GM21576 (cell line): ENCODE measurements around the gene SCRN1.

Source experiments
- ATAC-seq: cut with Tn5 transposase; IDR thresholded peaks from one replicate; pipeline ENCODE4 v1.9.1; 2021; ENCODE audit warnings: mild to moderate bottlenecking, moderate library complexity; ENCODE audit not compliant: unreplicated experiment

Gene SCRN1

DNA sequence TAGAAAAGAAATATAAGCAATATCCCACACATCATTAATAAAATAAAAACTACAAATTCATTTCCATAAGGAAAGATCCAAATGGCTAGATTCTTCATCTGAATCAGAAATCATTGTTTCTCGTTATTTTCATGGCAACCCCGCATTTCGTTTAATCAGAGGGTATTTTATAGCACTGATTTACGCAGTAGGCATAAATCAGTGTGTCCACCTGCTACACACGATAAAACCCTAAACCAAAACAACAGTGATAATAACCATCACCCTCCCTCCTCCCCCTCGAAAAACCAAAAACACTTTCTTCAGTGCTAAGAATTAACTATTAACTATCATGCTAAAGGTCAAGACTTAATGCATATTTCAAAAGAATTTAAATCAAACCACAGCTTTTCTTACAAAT lies 20.4 kb upstream of the SCRN1 start:
- ATAC-seq = no peak

DNA sequence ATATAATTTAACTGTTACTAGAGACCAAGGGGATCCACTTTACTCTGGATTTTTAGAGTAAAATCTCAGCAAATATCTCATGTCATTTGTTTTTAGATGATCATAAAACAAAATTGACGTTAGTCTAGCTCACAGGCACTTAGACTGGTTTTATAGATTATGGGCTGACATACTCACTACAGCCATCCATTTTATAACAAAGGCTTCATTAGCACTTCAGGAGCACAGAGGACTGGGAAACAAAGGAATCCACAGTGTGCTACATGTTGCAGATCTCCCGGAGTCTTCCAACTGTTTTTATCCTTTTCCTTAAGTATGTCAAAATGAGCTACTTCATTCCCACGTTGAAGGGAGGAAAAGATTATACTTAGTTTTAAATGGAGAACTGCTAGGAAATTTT lies 15.9 kb upstream of the SCRN1 start:
- ATAC-seq = no peak

DNA sequence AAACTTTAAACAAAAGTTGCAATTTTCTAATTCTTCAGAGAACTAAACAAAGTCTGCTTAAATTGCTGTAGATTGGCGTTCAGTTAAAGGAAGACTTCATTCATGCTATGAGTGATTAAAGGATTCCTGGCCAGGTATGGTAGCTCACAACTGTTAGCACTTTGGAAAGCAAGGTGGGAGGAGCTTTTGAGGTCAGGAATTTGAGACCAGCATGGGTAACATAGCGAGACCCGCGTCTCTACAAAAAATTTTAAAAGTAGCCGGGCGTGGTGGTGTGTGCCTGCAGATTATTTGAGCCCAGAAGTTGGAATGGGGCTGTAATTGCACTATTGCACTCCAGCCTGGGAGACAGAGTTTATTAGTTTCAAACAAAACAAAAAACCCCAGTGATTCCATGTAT lies 13.5 kb upstream of the SCRN1 start:
- no peak for ATAC-seq

DNA sequence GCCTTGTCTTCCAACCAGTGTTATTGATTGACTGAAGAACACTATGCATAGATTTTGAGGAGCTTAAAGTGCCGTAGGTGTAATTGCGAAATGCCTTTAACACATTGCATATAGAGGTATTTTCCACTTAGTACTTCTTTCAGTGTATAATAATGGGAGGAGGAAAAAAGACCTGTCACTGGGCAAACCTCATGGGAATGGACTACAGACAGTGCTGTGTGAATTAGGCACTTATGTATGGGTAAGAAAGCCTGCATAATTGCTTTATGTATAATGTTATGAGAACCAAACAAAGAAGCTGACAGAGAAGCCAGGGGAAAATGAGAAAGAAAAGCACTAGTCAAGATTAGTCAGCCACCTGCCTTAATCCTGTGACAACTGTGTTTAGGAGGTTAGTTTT lies 12.4 kb upstream of the SCRN1 start:
- no peak for ATAC-seq

DNA sequence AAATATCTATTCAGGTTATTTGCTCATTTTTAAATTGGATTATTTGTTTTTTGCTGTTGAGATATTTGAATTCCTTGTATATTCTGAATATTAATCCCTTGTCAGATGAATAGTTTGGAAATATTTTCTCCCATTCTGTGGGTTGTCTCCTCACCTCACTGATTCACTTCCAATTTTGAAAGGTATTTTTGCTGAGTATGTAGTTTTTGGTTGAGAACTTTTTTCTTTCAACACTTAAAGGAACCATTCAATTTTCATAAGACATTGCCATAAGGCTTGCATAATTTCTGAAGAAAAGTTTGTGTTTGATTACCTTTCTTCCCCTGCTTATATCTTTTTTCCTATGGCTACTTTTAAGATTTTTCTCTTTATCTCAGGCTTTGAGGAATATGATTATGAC lies 8.9 kb upstream of the SCRN1 start:
- ATAC-seq = no peak

DNA sequence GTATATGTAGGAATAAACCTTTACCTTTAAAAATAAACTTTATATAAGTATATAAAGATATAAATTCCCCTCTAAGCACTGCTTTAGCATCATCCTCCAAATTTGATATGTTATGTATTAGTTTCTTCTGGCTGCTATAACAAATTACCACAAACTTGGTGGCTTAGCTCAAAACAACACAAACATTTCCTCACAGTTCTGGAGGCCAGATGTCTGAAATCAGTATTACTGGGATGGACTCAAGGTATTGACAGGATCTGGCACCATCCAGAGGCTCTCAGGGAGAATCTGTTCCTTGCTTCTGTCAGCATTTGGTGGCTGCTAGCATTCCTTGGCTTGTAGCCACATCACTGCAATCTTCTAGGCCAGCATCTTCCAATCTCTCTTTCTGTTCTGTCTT lies 6.7 kb upstream of the SCRN1 start:
- no peak for ATAC-seq

DNA sequence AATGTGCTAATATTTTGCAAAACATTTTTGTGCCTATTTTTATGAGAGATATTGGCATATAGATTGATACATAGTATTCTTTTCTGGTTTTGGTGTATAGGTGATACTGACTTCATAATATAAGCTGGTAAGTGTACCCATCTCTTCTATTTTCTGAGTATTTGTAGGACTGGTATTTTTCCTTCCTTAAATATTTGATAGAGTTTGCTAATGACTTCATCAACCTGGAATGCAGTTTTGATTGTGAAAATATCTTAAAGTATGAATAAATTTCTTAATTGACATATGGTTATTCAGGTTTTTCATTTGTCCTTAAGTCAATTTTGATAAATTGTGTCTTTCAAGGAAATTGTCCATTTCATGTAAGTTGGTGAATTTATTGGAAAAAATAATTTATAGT lies 6.1 kb upstream of the SCRN1 start:
- ATAC-seq = no peak

DNA sequence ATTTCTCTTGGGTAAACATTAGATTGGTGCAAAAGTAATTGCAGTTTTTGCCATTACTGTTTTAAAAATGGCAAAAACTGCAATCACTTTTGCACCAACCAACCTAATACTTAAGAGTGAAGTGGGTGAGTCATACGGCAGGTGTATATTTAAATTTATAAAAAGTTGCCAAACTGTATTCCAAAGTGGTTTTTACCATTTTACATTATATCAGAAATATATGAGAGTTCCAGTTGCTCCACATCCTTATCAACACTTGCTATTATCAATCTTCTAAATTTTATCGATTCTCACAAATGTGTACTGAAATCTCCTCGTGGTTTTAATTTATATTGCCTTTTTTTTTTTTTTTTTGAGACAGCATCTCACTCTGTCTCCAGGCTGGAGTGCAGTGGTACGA lies 3.5 kb upstream of the SCRN1 start:
- ATAC-seq = no peak

DNA sequence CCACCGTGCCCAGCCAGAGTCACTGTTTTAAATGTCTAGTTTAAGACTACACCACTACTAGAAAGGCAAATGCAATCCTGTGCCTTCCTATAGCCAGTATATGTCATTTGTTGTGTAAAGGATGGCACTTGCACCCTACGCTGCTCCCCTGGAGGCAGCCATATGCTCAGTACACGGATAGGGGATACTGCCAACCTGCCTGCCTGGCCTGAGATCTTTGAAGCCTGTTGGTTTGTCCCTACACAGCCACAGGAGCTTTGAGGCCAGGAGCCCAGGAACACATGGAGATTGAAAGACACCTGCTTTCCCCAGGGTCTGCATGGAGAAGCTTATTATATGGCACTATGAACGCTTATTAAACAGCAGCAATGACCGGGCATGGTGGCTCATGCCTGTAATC lies 2.3 kb upstream of the SCRN1 start:
- ATAC-seq = no peak

DNA sequence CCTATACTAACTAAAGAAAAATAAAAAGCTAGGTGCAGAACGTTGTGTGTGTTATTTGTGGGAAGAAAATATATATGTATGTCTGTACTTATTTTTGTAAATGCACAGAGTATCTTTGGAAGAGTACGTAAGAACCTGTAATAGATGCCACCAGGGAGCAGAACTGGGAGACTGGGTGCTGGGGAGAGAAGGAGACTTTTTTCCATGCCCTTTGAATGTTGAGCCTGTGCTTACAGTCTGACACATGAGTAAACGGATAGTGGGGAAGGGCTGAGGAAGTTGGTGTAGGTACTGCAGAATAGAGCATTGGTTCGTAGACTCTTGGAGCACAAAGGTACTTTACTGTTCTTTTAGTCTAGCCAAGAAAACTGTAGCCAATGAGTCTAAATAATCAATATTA lies 1.3 kb upstream of the SCRN1 start:
- no peak for ATAC-seq

DNA sequence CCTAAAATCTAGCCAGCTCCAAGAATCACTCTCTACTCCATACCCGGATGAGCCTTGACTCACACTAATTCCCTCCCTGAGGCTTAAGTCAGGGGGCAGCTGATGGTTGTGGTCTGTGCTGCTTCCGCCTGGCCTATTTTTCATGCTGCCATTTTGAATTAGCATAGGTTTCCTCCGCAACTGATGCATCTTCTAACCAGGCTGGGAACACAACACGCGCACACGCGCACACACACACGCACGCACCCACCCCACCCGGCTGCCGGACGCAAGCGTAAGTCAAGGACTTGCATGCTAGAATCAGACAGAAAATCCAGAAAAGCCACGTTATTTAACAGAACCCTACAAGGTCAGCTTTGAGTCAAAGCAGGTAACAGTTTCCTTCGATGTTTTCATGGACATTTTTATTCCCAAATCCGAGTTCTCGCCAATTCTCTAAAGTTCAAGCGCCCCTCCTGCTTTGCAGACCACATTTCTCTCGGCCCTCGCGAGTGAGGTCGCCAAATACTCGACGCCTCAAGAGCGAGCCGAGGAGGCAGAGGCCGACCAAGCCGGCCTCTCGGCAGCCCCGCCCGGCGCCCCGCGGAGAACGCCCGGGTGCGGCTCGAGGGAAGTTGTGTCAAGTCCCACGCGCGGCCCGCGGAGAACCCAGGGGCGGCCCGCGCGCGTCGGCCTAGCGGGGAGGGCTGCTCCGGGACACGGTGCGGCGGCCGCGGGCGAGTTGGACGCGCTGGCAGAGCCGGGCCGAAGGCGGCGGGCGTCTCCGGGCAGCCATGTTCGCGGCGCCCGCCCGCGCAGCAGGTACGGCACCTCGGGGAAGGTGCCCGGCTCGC lies 961 bp downstream of the SCRN1 start:
- peak; percentile 34 for ATAC-seq

DNA sequence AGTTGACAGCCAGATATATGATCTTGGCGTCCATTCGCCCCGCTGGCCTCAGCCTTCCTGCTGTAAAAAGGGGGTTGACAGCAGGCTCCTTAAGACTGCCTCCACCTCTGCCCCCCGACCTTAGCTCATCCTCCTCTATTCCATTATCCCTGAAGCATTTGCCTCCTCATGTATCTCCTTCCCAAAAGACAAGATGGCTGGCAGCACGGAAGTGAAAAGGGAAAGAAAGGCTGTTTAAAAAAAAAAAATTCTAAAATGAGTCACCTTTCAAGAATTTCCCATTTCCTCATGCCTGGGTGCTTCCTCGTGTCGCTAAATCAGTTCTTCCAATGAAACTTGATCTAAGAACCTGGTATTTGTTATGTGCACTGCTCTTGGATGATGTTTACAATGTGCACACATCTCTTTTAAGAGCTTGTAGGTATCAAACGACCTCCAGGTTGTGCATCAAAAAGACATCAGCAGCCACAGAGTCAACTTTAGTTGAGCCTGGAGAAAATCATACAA lies 1.7 kb downstream of the SCRN1 start:
- ATAC-seq = no peak

DNA sequence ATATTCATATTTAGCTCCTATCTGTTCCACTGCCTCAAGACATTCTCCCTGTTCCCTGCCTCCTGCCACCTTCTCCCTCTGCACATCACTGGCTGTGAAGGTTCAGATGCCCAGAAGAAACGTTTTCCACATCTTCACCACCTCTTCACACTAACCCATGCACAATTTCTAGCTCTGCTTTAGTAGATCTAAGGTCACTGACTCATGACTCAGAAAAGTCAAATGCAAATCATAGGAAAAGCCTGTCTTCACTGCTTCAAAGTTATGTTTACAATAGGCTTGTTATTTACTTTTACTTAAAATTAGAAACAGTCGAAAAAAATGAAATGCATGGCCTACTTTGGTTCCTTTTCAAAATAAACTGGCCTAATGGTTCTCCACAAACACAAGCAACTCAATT lies 2.5 kb downstream of the SCRN1 start:
- no peak for ATAC-seq

DNA sequence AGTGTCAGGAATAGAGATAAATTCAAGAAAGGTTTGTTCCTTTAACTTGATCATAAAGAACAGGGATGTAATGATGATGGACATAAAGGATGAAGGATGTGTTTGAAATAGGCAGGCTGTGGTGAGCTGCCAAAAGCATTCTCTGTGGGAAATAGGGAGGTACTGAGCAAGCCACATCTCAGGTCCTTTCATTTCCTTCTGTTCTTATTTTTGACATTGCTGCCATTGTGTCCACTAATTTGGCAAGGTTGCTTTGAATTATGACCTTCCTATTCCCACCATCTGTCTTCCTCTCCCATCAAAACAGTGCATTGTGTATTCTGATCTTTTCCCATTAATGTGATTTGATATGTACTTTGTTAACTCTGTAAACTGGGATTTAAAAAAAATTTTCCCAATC lies 9.4 kb downstream of the SCRN1 start:
- no peak for ATAC-seq

DNA sequence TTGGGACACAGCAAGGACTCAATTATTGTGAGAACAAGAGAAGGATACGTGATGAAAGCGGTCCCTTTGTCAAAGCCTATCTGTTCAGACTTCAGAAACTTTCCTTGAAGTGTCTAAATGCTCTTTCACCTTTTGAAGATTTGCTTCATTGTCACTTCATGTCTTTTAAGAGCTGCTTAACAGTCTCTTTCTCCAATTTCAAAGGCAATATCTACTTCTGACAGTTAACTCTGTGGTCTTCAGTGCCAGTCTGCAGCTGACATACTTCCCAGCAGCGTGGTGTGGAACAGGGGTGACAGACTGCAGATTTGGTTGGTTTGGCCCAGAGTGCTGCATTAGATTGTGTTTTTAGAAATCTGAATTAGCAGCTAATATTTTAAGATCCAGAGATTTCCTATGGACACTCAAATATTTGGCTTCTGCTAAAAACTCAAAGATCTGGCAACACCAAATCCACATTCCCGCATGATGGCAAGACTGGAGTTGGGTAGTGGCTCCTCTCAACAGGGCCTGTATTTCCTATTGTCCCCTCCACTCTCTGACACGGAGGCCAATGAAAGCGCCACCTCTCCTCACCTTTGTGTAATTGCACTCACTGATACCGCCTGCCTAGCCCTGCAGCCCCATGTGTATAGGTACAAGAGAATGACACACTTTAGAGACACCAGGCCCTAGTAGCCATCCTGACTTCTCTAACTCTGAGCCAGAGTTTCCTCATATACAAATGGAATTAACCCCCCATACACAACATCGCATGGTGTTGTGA lies 11.5 kb downstream of the SCRN1 start:
- ATAC-seq = no peak

DNA sequence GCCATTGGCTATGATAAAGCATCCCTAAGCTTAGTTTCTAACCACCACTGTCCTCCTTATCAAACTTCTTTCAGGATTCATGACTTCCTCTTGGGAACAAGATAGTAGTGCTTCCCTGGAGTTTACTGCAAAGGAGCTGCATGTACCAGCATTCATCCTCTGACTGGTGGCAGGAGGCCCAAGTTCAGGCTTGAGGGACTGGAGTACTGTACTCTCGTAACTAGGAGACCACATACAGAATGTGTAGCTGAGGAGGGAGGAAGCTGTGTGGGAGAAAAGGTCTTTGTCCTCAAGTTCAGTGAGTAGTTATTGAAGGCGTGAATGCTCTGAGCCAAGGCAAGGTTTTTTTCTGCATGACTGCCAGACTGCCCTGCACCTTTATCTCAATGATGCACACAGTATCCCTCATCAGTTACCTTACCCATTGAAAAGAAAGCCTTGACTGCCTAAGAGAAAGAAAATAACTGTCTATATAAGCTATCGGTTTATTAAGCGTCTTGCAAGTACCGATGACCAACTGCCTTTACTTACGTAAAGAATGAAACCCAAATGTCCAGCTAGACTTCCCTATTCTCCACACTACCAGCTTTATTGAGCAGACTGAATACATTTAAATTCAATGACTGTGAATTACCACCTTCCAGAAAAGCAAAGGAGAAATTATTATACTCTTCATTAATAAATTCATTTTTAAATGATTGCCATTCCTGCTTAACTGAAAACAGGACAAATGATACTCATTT lies 12.8 kb downstream of the SCRN1 start:
- no peak for ATAC-seq

DNA sequence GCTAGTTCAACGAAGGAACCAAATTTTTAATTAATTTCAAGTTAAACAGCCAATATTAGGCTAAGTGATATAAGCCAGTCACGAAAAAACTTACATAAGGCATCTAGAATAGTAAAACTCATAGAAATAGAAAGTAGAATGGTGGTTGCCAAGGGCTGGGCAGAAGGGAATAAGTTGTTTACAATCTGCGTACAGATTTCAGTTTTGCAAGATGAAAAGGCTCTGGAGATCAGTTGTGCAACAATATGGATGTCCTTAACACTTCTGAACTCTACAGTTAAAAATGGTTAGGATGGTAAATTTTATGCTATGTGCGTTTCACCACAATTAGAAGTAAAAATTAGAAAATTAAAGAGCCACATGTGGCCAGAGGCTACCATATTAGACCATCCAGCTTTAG lies 13.3 kb downstream of the SCRN1 start:
- ATAC-seq = no peak

DNA sequence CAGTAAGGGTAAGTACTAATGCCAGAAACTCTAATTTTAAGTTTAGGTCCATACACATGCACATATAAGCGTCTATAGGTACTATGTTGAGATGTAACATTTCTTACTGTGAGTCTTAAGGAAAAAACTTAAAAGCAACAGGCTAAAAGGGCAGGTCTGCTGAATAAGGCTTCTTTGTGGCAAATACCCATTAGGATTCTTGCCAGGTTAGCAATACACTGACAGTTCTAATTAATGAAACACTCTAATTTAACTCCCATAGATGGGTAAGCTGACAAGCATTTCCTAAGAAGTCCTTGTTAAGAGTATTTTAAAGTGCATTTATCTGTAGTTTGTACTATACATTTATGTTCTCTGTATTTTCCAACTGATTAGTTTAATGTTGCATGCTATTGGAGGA lies 14.0 kb downstream of the SCRN1 start:
- no peak for ATAC-seq

DNA sequence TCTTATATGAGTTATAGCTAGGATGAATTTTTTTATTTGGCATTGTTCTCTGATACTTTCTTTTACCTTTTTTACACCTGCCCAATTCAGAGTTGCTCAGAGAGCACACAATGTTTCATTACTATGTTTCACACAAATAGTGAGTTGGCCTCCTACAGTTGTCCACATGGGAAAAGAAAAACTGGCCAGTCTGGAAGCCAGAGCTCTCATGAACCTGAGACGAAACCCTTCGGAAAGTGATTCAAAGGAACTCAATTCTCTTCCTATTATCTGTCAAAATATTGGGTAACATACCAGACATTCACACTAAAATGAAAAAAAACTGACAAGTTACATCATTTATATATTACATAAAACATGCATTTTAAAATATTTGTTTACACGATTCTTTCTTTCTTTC lies 15.3 kb downstream of the SCRN1 start:
- ATAC-seq = no peak

DNA sequence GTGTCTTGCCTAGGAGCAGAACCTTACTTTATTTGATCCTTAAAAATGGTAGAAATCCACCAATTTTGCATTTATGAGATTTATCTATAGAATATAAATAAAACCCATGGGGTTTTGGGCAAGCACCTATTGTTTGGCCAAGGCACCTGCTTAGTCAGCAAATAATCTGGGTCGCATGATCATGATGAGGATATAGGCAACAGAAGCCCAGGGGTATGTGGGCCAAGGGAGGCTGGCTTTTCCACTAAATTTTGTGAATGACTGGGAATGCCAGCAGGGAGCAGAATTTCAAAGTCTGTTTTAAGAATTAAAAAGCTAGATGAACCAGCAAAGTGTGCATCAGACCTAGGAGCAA lies 17.3 kb downstream of the SCRN1 start:
- no peak for ATAC-seq

DNA sequence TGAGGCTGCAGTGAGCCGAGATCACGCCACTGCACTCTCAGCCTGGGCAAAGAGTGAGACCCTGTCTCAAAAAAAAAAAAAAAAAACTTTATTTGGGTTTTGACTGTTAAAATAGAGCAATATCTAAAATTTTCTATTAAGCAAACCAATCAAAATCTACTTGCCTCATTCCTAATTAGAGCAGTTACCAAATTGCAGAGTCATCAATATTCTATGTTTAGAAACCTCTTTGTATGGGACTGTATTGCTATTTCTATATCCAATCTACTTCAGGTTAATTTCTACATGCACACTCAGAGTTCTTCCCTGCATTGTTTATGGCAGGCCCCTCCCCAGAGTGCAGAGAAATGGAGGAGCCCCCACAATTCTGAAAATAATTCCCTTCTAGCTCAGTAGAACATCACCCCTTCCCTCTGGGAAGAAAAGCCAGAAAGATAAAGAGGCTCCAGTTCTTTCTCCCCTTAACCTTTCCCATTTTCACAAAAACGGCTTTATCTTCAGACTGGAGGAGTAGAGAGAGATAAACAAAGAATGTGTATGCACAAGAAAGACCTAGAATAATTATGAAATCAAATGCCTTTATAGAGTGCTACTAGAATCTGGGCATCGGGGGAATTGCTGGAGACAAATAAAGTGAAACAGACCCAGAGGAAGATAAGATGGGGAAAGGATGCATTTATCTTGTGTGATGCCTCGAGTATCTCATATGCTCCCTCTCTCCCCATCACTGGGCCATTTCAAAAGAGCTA lies 17.9 kb downstream of the SCRN1 start:
- ATAC-seq = no peak
